MCF 10A (cell line): ENCODE data around the gene DPAGT1. TPM values are rescaled to one million over a fixed set of nuclear protein-coding genes. Genes with fewer than 3 reads are reported as not detected.

Experiments
- BruUV-seq: library from RNA; stranded (reverse); fragments of 400-500 nt; replicated peaks from 2 replicates; lab custom pipeline; 2021; lab: Mats Ljungman, UMichigan
- CTCF ChIA-PET: fragments of 300-600 bp; sonication (Branson Sonifier 250); formaldehyde crosslinking; extraction: SDS; loops from one replicate; lab custom pipeline; 2021; ENCODE audit warnings: antibody characterized with exemption, inconsistent platforms; lab: Yijun Ruan, JAX
- POLR2A ChIA-PET: fragments of 300-600, 350-650 bp; sonication (Branson Sonifier 250); formaldehyde crosslinking; extraction: SDS; loops from one replicate; lab custom pipeline; 2020; ENCODE audit warnings: antibody characterized with exemption, inconsistent platforms; lab: Yijun Ruan, JAX
- DNase-seq: peaks from one replicate; pipeline ENCODE4 v3.0.0-alpha.2; 2018; ENCODE audit not compliant: unreplicated experiment
- H3K27ac Mint-ChIP-seq: one replicate; pipeline ENCODE4 v1.8.0; 2022; ENCODE audit warnings: mild to moderate bottlenecking, low read depth, mixed read lengths; ENCODE audit not compliant: unreplicated experiment
- H3K27me3 Mint-ChIP-seq: one replicate; pipeline ENCODE4 v1.8.0; 2022; ENCODE audit warnings: mixed read lengths; ENCODE audit not compliant: insufficient read depth, unreplicated experiment
- H3K36me3 Mint-ChIP-seq: one replicate; pipeline ENCODE4 v1.8.0; 2022; ENCODE audit warnings: mild to moderate bottlenecking, moderate library complexity, mixed read lengths; ENCODE audit not compliant: insufficient read depth, unreplicated experiment
- H3K4me1 Mint-ChIP-seq: one replicate; pipeline ENCODE4 v1.8.0; 2022; ENCODE audit warnings: mixed read lengths; ENCODE audit not compliant: insufficient read depth, unreplicated experiment
- H3K4me3 Mint-ChIP-seq: one replicate; pipeline ENCODE4 v1.8.0; 2022; ENCODE audit warnings: mild to moderate bottlenecking, moderate library complexity, mixed read lengths; ENCODE audit not compliant: unreplicated experiment
- H3K9me3 Mint-ChIP-seq: one replicate; pipeline ENCODE4 v1.8.0; 2022; ENCODE audit warnings: mixed read lengths; ENCODE audit not compliant: unreplicated experiment
- CTCF ChIP-seq: fragments of 200-600 bp; IDR thresholded peaks from one replicate; pipeline ENCODE4 v1.8.0; 2022; ENCODE audit warnings: antibody characterized with exemption, mild to moderate bottlenecking; ENCODE audit not compliant: unreplicated experiment
- intact Hi-C: fragments of 100-400 bp; cut with micrococcal nuclease; formaldehyde crosslinking; loops from 2 replicates; pipeline ENCODE4 v1.14.1; 2022
- total RNA-seq: library from RNA; stranded (reverse); gene quantifications from 2 replicates; pipeline ENCODE4 v1.2.3, GENCODE V29; 2022

The DPAGT1 gene
- total RNA-seq, 1 experiment from 2014 or later = 58.8 TPM

GRCh38 chr11:119048644-119049043 is 53.0 kb downstream of the DPAGT1 start:
- no peak for DNase-seq
- Mint-ChIP-seq H3K9me3 (no peaks in the 10 kb centered on the region), H3K27ac (no peak overlapping the region), H3K4me1 (peaks cover 7% of the 10 kb centered on the region), H3K36me3 (peaks cover 94% of the 10 kb centered on the region), H3K27me3 (no peaks in the 10 kb centered on the region), H3K4me3 (no peak overlapping the region)
- ChIA-PET CTCF (interaction anchor here (0.7 to 1.7 kb wide), 3 partner anchors 14 to 148 kb away, joined by 4 to 6 read pairs (median 4); no protein-coding TSS in a partner anchor), POLR2A (interaction anchor here (0.5 kb wide), 1 partner anchor 257 kb away, joined by 3 read pairs; no protein-coding TSS in a partner anchor)
- intact Hi-C loops = no loop called here
- BruUV-seq = no TSS peak
- TF ChIP-seq CTCF = no peak

GRCh38 chr11:119047205-119047604 is 54.4 kb downstream of the DPAGT1 start:
- no peak for DNase-seq
- ChIA-PET CTCF (interaction anchor here (1.5 to 1.7 kb wide), 2 partner anchors 9 to 13 kb away, joined by 4 to 6 read pairs; no protein-coding TSS in a partner anchor), POLR2A (interaction anchor here (1.5 kb wide), 1 partner anchor 10 kb away, joined by 5 read pairs; the partner anchor contains the start of gene HYOU1)
- no peak overlapping the region for H3K4me3 Mint-ChIP-seq
- intact Hi-C loops = no loop called here
- no peak for TF ChIP-seq CTCF
- H3K9me3 Mint-ChIP-seq = no peaks in the 10 kb centered on the region
- H3K27ac Mint-ChIP-seq = no peak overlapping the region
- no TSS peak for BruUV-seq
- H3K27me3 Mint-ChIP-seq = no peaks in the 10 kb centered on the region
- H3K36me3 Mint-ChIP-seq = peaks cover 81% of the 10 kb centered on the region
- no peaks in the 10 kb centered on the region for H3K4me1 Mint-ChIP-seq

Other genes starting within 250 kb of the DPAGT1 start
- not detected in 2 replicates for gene CXCR5, start 218.0 kb downstream of the DPAGT1 start, total RNA-seq
- 91.6 and 121 TPM in 2 replicates for gene BCL9L, start 175.9 kb downstream of the DPAGT1 start, total RNA-seq
- gene UPK2, start 145.6 kb downstream of the DPAGT1 start, total RNA-seq = not detected in 2 replicates
- gene FOXR1, start 130.1 kb downstream of the DPAGT1 start, total RNA-seq = not detected in 2 replicates
- gene CENATAC, start 103.7 kb downstream of the DPAGT1 start, total RNA-seq = 48.0 and 49.0 TPM in 2 replicates
- gene RPS25, start 83.5 kb downstream of the DPAGT1 start, total RNA-seq = 1,252 and 1,255 TPM in 2 replicates
- 78.6 and 96.5 TPM in 2 replicates for gene TRAPPC4, start 83.1 kb downstream of the DPAGT1 start, total RNA-seq
- 6.8 and 10.0 TPM in 2 replicates for gene SLC37A4, start 71.0 kb downstream of the DPAGT1 start, total RNA-seq
- 398 and 664 TPM in 2 replicates for gene HYOU1, start 44.6 kb downstream of the DPAGT1 start, total RNA-seq
- 16.2 and 21.8 TPM in 2 replicates for gene VPS11, start 34.0 kb downstream of the DPAGT1 start, total RNA-seq
- gene HMBS, start 17.0 kb downstream of the DPAGT1 start, total RNA-seq = 38.4 and 51.3 TPM in 2 replicates
- 13.5 and 15.4 TPM in 2 replicates for gene C2CD2L, start 5.5 kb upstream of the DPAGT1 start, total RNA-seq
- 23.4 and 26.2 TPM in 2 replicates for gene HINFP, start 19.7 kb upstream of the DPAGT1 start, total RNA-seq
- gene ABCG4, start 47.2 kb upstream of the DPAGT1 start, total RNA-seq = not detected in 2 replicates
- gene NLRX1, start 66.9 kb upstream of the DPAGT1 start, total RNA-seq = 16.7 and 18.9 TPM in 2 replicates
- 0.20 TPM in 1 of 2 replicates, not detected in the other for gene NHERF4, start 83.6 kb upstream of the DPAGT1 start, total RNA-seq
- 35.5 and 45.7 TPM in 2 replicates for gene CBL, start 104.5 kb upstream of the DPAGT1 start, total RNA-seq
- gene MCAM, start 215.3 kb upstream of the DPAGT1 start, total RNA-seq = 3.5 TPM in 2 replicates
- gene RNF26, start 232.7 kb upstream of the DPAGT1 start, total RNA-seq = 19.2 and 20.9 TPM in 2 replicates
- gene C1QTNF5, start 239.0 kb upstream of the DPAGT1 start, total RNA-seq = not detected in 2 replicates
- not detected in 2 replicates for gene MFRP, start 244.9 kb upstream of the DPAGT1 start, total RNA-seq